Measurements from ENCODE around the gene TTC28. TPM values are rescaled to one million over a fixed set of nuclear protein-coding genes. Genes with fewer than 3 reads are reported as not detected.
"Not testable (repeated sequence)": the region's sequence is repeated elsewhere in the genome, so short reads cannot be mapped to it uniquely, and the experiment has no call there.

TTC28 gene
- total RNA-seq, 4 donors from 2014 or later, result 10.2 to 23.8 (median 13.4) TPM

DNA sequence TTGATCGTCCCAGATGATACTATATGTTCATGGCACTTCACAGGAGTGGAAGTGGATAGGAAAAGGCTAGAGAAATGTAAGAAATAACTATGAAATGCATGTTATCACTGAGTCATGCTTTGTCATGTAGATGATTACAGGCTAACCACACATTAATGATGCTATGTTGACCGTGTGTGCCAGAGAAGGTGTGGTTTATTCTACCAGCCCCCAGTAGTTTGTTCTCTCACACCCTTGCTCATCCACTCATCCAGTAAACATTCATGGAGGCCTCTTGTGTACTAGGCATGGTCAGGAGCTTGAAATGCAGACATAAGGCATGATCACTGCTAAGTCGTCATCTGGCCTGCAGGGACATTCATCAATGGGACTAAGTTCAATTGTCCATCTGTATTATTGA lies 607.6 kb downstream of the TTC28 start:
- intact Hi-C loops (cut with DNase I; ENCODE audit: low total_unique reads), result no loop called here
- no peak for DNase-seq (ENCODE audit: low spot score in 2 of 2)
- TF ChIP-seq POLR2A (IDR thresholded peaks at IDR 0.05), result no peak
- TF ChIP-seq, protein P1, sequence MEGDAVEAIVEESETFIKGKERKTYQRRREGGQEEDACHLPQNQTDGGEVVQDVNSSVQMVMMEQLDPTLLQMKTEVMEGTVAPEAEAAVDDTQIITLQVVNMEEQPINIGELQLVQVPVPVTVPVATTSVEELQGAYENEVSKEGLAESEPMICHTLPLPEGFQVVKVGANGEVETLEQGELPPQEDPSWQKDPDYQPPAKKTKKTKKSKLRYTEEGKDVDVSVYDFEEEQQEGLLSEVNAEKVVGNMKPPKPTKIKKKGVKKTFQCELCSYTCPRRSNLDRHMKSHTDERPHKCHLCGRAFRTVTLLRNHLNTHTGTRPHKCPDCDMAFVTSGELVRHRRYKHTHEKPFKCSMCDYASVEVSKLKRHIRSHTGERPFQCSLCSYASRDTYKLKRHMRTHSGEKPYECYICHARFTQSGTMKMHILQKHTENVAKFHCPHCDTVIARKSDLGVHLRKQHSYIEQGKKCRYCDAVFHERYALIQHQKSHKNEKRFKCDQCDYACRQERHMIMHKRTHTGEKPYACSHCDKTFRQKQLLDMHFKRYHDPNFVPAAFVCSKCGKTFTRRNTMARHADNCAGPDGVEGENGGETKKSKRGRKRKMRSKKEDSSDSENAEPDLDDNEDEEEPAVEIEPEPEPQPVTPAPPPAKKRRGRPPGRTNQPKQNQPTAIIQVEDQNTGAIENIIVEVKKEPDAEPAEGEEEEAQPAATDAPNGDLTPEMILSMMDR (IDR thresholded peaks at IDR 0.05), result no peak
- 76 to 91% methylated on average over 3 of the region's 3 CpGs for whole genome bisulfite sequencing, 2 donors
- H3K4me3 ChIP-seq (ENCODE audit: low read depth, poor library complexity, severe bottlenecking), result no peak overlapping the region

DNA sequence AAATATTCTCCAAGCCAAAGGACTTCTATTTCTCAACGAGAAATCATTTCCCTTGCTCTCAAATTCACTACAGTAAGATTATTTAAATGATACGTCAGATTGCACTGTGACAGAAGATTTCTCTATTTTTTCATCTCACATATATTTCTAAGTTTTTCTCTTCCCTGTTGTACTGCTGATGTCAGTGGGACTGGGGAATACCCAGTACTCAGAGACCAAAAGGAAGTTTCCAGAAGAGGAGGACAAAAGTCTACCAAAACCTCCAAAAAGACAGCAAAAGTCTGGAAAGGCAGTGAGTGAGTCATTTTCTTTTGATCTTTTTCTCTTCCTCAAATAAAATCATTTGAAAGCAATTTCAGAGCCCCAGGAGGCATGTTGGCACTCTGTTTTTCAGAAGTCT lies 610.8 kb downstream of the TTC28 start:
- intact Hi-C loops (cut with DNase I; ENCODE audit: low total_unique reads), result no loop called here
- no peak for DNase-seq (ENCODE audit: low spot score in 2 of 2)
- TF ChIP-seq, protein P1 (IDR thresholded peaks at IDR 0.05), result no peak
- no peak for TF ChIP-seq POLR2A (IDR thresholded peaks at IDR 0.05)
- 74 to 78% methylated on average over 2 of the region's 2 CpGs for WGBS, 2 donors
- H3K4me3 ChIP-seq (ENCODE audit: low read depth, poor library complexity, severe bottlenecking), result no peak overlapping the region

DNA sequence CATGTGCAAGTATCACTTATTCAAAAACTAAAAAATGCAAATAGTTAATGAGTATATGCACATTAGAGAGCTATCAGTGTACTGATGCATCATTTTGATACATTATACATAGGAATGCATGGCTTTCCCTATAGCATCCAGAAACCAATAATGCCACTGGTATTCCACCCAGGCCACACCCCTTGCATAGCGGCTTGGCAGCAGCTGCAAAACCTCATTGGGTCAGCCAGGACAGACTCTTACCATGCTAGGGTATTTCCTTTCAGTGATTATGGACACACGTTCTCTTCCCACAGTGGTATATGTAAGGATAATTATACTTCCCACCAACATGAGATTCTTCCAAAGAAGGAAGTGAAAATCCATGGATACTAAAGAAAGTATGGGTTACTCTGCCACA lies 614.7 kb downstream of the TTC28 start:
- DNase-seq (ENCODE audit: low spot score in 2 of 2), result no peak

DNA sequence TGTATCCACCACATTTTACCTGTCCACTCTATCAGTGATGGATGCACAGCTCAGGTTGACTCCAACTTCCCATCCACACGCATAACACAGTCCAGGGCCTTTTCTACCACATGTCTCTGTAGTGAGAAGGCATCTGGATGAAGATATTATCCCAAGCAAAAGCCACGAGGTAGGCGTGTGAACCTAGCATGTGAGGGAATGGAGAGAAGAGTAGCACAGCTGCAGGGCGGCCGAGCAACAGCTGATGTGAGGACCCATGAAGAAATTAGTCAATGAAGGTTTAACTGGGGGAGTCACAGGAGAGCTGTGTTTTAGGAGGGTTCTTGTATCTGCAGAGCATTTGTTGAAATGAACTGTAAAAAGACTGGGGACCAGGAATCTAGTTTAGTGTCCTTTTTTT lies 616.0 kb downstream of the TTC28 start:
- H3K4me3 ChIP-seq (ENCODE audit: low read depth, poor library complexity, severe bottlenecking), result no peak overlapping the region
- intact Hi-C loops (cut with DNase I; ENCODE audit: low total_unique reads), result no loop called here
- WGBS, 2 donors, result 95 to 96% methylated on average over 5 of the region's 5 CpGs
- DNase-seq (ENCODE audit: low spot score in 2 of 2), result no peak
- no peak for TF ChIP-seq POLR2A (IDR thresholded peaks at IDR 0.05)
- TF ChIP-seq, protein P1 (IDR thresholded peaks at IDR 0.05), result no peak

More for the DNA sequence above, 614.7 kb downstream of the TTC28 start:
- no peak for TF ChIP-seq POLR2A (IDR thresholded peaks at IDR 0.05)
- TF ChIP-seq, protein P1 (IDR thresholded peaks at IDR 0.05), result no peak
- WGBS, 2 donors, result 91 to 95% methylated on average over 2 of the region's 2 CpGs
- intact Hi-C loops (cut with DNase I; ENCODE audit: low total_unique reads), result no loop called here
- H3K4me3 ChIP-seq (ENCODE audit: low read depth, poor library complexity, severe bottlenecking), result no peak overlapping the region

DNA sequence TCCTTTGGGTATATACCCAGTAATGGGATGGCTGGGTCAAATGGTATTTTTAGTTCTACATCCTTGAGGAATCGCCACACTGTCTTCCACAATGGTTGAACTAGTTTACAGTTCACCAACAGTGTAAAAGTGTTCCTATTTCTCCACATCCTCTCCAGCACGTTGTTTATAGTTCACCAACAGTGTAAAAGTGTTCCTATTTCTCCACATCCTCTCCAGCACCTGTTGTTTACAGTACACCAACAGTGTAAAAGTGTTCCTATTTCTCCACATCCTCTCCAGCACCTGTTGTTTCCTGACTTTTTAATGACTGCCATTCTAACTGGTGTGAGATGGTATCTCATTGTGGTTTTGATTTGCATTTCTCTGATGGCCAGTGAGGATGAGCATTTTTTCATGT lies 619.0 kb downstream of the TTC28 start:
- intact Hi-C loops (cut with DNase I; ENCODE audit: low total_unique reads); H3K4me3 ChIP-seq (ENCODE audit: low read depth, poor library complexity, severe bottlenecking); DNase-seq (ENCODE audit: low spot score in 2 of 2): not testable (repeated sequence)
- WGBS, 2 donors, result 91 to 100% methylated on average over 2 of the region's 2 CpGs

DNA sequence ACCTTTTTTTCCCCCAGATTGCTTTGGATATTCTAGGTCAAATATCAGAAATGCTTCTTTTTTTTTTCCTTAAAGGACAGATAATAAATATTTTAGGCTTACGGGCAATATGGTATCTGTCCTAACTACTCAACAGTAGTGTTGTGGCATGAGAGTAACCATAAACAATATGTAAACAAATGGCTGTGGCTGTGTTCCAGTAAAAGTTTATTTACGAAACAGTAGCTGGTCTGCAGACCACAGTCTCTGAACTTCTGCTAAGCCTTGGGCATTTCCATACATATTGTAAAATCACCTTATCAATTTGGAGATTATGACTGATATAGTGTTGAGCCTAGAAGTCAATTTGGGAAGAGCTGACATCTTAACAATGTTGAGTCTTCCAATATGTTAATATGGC lies 621.6 kb downstream of the TTC28 start:
- intact Hi-C loops (cut with DNase I; ENCODE audit: low total_unique reads), result no loop called here
- H3K4me3 ChIP-seq (ENCODE audit: low read depth, poor library complexity, severe bottlenecking), result no peak overlapping the region
- no peak for DNase-seq (ENCODE audit: low spot score in 2 of 2)
- TF ChIP-seq, protein P1 (IDR thresholded peaks at IDR 0.05), result no peak
- TF ChIP-seq POLR2A (IDR thresholded peaks at IDR 0.05), result no peak
- 93 to 95% methylated on average over 2 of the region's 2 CpGs for WGBS, 2 donors

All from lower leg skin (tissue), 4 donors.